NCI-H748 (cell line): ENCODE measurements around the gene TIGD7.
A peak's percentile ranks its signal among the peaks of the same experiment; 100 is the strongest.
"Not testable (repeated sequence)": the region's sequence is repeated elsewhere in the genome, so short reads cannot be mapped to it uniquely, and the experiment has no call there.

ENCODE experiments used
- DNase-seq: peaks from one replicate; lab custom pipeline; 2025; ENCODE audit not compliant: unreplicated experiment; lab: John Stamatoyannopoulos, UW

Gene TIGD7

DNA sequence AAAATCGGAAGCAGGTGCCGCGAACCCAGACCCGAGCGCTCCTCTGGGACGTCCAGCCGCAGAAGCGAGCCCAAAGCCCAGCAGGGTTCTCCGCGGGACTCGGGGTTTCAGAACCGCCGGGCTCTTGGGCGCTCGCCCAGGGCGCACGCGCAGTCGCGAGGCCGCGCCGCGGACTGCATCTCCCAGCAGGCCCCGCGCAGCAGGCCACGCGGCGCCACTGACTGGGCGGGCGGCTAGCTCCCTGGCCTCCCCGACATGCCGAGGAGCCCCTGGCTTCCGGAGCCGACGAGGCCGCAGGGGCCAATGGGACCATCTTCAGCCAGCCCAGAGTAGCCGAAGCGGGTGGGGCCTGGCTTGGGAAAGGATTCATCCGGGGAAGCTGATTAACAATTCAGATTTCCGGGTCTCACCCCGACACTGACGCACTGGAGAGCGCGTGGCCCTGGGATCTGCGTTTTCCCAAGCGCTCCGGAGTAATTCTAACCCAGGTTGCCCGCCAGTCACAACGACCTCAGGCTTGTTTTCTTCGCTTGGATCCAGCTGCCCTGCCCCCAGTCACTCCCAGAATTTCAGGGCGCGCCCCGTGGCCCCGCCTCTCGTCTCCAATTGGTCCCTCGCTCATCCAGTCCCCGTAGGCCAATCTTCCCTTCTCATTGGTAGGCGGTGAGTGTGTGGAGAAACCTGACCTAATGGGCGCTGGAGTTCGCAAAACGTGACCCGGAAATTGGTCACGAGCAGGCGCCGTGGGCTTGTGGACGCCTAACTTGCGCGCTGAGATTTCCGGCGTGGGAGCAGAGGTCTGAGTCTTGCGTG lies 22.3 kb downstream of the TIGD7 start, which contains the start of gene ZNF263:
Gene ZNF263 (plus strand): TSS at position 762 of the 813 bp plus-strand sequence. CDS start 328 bp downstream, outside the sequence.
- DNase-seq, result peak; percentile 96

DNA sequence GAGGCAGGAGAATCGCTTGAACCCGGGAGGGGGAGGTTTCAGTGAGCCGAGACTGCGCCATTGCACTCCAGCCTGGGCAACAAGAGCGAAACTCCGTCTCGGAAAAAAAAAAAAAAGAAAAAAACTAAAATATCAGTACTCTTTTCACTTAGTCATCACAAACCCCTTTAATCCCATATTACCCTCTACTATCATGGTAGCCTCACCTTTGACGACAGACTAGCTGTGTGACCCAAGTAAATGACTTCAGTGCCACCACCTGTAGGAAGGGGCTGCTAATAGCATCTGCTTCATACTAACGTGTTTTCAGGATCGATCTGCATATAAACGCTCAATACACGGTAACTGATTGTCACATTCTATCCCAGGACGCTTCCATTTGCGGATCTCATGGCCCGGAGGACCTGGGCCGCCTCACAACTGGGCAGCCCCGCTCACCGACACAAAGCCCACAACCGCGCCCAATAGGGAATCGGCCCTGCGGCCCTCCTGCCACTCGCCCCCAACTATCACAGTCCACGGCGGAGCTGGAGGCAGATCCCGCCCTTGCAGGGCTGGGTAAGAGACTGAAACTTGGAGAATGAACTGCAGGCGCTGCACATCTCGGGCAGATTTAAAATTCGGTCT lies 23.0 kb downstream of the TIGD7 start:
- DNase-seq, result peak; percentile 87

DNA sequence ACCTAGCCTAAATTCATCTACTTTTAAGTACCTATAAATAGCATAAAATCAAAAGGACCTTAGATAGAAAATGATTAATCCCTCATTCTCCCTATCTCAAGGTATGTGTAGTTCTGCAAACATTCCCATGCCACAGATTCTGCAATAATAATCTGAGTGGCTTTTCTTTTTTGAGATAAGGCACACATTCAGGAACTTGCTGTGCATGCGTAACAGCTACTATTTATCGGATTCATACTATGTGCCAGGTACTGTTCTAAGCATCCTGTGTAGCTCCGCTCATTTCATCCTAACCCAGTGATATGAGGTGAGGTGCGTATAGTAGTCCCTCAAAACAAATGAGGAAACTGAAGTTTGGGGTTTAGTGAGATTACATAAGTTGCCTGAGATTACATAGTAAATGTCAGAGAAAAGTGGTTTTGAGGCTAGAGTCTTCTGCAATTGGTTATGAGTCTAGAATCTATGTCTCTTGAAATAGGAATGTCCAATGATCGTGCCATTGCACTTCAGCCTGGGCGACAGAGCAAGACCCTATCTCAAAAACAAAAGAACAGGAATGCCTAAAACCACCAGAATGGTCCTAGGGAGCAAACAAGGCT lies 23.9 kb downstream of the TIGD7 start:
- DNase-seq, result no peak

DNA sequence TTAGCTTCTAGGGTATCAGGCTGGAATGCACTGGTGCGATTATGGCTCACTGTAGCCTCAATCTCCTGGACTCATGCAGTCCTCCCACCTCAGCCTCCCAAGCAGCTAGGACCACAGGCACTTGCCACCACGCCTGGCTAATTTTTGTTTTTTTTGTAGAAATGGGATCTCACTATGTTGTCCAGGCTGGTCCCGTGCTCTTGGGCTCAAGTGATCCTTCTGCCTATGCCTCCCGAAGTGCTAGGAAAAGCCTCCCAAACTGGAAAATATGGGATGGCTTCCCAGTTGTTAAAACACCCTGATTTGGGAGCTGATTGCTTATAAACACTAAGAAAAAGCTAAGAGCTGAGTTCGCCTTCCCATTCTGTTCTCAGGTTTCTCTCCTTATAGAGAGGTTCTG lies 28.6 kb downstream of the TIGD7 start:
- DNase-seq, result no peak

DNA sequence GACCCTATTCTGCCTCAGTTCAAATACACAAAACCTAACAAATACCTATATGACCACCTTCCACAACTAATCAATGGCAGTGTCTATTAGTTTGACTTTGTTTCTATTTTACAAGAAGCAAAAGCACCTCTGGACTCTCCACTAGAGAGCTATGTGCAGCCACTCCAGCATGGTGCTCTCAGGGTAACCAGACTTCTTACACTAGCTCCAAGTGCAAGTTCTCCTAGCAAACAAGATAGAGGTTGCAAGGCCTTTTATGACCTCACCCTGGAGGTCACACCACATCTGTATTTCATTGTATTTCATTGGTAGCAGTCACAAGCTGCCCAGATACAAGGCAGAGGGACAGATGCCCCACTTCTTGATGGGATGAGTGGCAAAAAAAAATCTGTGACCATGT lies 30.3 kb downstream of the TIGD7 start:
- no peak for DNase-seq

DNA sequence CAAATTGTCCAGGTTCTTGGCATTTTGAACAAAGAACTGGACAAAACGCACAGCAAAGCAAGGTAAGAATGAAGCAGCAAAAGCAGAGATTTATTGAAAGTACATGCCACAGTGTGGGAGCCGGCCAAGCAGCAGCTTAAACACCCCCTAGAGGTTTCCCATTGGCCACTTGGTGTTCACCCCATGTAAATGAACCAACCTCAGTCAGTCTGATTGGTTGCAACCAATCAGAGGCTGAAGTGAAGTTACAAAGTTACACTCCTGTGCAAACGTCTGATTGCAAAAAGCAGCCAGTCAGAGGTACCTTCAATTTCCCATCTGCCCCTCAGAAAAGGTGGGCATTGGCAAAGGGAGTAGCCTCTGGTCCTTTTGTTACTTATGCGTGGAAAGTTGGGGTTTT lies 30.7 kb downstream of the TIGD7 start:
- DNase-seq, result peak; percentile 53

DNA sequence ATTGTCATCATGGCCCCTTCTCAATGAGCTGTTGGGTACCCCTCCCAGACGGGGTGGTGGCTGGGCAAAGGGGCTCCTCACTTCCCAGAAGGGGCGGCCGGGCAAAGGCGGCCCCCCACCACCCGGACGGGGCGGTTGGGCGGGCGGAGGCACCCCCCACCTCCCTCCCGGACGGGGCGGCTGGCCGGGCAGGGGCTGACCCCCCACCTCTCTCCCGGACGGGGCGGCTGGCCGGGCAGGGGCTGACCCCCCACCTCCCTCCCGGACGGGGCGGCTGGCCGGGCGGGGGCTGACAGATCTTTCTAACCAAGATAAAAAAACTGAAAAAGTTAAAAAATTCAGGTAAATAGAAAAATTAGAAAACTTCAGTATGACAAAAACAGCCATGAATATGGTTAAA lies 33.9 kb downstream of the TIGD7 start:
- DNase-seq, result not testable (repeated sequence)

DNA sequence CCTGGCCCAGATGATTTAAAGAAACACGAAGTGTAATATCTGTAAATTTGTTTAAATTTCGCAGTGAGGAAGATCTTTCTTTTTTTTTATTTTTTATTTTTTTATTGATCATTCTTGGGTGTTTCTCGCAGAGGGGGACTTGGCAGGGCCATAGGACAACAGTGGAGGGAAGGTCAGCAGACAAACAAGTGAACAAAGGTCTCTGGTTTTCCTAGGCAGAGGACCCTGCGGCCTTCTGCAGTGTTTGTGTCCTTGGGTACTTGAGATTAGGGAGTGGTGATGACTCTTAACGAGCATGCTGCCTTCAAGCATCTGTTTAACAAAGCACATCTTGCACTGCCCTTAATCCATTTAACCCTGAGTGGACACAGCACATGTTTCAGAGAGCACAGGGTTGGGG lies 34.5 kb downstream of the TIGD7 start:
- DNase-seq, result not testable (repeated sequence)

DNA sequence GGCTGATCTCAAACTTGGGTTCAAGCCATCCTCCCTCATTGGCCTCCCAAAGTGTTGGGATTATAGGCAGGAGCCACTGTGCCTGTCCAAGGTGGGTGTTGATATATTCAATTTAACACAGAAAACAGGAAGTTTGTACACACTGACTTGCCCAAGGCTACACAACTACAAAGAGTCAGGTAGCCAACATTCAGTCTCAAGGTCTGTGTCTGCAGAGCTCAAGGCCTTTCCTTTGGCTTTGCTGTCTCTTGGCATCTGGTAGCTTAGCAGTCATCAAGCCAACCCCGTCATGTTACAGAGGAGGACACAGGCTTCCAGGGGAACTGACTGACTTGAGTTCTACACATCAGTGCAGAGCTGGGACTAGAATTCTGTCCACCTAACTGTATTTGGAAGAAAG lies 36.9 kb downstream of the TIGD7 start:
- no peak for DNase-seq

DNA sequence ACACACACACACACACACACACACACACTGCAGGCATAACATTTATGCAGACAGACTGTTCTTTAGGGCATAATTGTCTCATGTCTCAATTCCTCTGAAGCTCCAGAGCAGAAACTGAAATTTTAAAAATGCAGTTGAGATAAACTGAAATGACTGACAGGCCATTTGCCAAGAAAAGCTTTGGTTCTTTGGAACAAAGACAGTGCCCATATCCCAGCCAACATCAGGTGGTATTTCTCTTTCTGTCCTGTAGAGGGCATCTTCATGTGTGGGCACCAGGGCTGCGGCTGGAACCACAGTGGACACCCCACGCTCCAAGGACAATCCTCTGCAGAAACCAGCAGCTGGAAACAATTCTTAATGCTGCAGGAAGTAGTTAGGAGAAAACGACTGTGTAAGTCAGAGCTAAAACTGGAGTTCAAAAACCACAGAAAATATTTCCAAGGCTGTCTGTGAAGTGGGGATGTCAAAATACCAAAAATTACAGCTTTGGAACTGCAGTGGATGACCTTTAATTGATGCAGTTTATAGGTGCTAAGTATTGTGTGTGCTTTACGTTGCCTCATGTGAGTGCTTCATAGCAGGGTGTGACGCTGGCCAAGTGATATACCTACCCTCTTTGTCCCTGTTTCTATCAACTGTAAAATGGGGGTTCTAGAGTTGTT lies 38.2 kb downstream of the TIGD7 start:
- DNase-seq, result peak; percentile 58

DNA sequence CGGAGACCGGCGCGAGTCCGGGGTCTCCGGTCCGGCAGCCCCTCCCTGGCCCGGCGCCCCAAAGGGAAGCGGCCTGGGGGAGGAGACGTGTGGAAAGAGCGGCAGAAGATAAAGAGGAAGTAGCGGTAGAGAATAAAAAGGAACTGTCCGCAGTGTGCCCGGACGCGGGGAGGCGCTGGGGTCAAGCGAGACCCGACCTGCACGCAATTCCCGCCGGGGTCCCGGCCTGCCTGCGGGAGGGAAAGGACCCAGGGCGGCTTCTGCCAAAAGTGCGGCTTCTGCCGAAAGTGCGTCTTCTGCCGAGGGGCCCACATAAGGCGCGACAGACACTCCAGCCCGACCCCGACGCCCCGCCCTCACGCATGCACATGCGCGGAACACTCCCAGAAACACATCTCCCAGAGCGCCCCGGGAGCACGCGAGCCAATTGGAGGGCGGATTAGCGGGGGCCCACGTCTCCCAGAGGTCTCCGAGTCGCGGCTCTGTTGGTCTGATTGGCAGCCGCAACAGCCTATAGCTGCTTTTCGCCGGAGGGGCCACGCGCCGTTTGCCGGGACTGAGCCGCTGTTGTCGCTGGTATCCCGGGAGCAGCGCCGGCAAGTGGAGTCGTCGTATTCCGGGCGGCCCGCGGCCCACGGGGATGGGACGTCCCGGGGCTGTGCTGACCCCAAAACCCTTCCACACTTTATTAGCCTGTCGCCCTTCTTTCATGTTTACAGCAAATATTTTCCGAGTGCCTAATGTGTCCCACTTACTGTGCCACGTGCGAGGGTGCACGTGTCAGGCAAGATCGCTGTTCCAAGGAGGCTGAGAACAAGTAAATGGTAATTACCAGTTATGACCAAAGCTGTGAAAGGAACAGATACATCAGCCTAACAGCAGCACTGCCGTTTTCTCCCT lies 40.8 kb downstream of the TIGD7 start:
- peak; percentile 97 for DNase-seq

DNA sequence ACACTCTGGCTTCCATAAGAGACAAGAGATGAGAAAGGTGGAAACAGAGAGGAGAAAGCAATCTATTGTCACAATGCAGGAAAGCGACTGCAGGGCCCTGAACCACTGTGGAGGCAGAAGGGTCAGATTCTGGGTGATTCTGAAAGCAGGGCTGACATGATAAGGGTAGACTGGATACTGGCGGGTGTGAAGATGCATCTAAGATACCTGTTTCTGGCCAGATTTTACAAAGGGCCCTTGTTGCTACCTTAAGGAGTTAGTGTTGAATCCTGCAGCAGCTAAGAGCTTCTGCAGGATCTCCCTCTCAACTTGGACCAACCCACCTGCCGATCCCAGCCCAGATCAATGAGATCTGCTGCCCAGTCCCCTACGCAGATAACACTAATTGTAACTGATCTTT lies 42.7 kb downstream of the TIGD7 start:
- no peak for DNase-seq

DNA sequence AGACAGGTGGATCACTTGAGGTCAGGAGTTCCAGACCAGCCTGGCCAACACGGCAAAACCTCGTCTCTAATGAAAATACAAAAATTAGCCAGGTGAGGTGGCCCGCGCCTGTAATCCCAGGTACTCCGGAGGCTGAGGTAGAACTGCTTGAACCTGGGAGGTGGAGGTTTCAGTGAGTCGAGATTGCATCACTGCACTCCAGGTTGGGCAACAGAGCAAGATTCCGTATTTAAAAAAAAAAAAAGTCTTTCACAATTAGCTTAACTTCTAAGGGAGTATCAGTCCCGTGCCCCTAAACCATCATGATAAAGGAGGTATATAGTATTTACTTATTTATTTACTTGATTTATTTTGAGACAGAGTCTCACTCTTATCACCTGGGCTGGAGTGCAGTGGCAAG lies 45.4 kb downstream of the TIGD7 start:
- DNase-seq, result no peak

DNA sequence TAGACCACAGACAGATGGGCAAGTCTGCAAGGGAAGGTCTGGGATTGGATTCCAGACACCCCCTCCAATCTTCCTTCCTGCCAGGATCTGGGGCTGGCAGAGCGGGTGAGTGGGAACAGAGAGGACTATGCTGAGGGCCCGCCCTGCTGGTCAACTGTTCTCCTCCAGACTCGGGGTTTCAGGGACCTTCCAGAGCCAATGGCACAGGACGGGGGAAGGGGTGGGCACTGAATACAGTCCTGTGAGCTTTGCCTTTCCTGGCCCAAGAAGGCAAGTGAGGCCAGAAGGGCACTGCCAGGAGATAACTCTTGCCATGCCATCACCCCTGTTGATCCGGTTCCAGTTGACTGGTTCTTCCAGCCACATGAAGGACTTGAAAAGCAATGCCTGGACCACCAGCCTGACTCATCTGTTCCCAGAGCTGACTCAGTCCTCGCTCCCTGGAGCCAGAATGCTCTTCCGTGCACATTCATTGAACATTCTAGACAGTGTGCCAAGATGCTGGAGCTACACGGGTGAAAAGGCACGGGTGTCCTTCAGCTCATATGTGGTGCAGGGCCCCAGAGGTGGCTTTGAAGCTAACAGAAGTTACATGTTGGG lies 48.3 kb downstream of the TIGD7 start:
- DNase-seq, result no peak

DNA sequence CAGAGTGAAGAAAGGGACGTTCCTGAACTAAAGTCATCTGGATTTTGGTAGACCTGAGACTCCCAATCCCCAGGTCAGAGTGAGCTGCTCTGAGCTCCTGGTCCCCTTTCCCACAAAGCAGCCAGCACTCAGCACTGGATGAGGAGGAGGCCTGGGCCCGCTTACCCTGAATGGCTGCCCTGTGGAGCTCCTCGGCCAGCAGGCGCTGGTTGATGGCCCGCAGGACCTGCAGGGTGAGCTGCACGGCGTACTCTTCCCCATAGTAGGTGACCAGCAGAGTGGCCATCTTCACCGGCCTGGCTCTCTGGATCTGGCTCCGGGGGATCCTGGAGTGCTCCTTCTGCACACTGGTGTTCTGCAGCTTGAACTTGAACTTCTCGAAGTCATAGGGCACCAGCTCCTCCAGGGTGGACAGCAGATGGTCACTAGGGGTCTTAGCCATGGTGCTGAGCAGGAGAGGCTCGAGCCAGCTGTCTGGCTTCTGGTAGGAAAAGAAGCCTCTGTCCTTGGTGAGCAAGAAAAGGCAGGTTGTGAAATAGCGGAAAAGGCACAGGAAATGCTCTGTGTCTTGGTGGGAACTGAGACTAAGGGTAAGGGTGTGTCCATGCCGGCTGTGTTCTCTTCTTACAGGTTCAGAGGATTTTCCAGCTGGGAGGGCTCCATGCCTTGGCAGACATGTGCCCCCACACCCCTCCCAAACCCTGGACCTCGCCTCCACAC lies 48.9 kb downstream of the TIGD7 start, which contains the start of gene MEFV:
Gene MEFV (minus strand): TSS at position 488 of the 720 bp plus-strand sequence. CDS start 46 bp downstream, at position 442.
- no peak for DNase-seq

DNA sequence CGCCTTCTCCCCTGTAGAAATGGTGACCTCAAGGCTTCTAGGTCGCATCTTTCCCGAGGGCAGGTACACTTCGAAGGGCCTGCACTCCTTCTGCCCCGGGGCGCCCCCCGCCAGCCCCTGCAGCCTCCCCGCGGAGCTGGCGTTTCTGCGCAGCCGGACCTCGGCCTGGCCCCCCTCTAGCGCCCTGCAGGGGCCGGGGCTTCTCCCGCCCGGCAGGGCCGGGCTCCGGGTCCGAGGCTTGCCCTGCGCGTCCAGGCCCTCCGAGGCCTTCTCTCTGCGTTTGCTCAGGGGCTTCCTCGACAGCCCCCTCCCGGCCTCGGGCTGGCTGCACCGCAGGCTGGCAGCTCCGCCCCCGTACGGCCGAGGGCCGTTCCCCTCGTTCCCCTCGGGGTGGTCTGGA lies 50.9 kb downstream of the TIGD7 start:
- DNase-seq, result no peak

DNA sequence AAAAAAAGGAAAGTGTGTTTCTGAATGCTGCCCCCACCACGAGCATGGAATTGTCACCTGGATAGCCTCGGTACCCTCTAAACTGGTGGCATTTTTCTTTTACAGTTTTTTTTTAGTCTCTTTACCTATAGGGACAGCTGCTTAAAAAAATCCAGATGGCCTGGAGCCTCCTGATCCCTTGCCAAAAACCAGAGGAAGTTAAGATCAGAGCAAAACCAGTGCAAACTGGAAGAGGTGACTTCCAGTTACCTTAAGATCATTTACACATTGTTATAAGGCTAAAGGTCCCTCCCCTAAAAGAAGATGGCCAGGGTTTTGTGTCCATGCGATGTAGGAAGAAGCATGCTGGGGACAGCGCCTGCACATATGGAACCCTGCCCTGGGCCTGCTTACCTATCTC lies 52.3 kb downstream of the TIGD7 start:
- no peak for DNase-seq

DNA sequence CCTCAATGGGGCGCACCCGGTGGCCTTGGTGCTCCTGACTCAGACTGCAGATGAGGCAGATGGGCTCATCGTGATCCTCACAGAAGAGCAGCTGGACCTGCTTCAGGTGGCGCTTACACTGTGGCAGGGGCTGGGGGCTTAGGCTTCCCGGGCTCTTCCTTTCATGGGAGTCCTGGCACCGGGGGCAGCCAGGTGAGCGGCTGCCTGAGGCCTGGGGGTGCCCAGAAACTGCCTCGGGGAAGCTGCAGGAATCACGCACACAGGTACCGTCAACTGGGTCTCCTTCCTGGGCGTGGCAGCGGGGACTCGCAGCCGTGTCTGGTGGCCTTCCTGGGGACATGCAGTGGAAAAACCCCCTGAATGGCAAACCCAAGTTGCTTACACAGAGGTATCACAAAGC lies 55.8 kb downstream of the TIGD7 start:
- DNase-seq, result no peak

DNA sequence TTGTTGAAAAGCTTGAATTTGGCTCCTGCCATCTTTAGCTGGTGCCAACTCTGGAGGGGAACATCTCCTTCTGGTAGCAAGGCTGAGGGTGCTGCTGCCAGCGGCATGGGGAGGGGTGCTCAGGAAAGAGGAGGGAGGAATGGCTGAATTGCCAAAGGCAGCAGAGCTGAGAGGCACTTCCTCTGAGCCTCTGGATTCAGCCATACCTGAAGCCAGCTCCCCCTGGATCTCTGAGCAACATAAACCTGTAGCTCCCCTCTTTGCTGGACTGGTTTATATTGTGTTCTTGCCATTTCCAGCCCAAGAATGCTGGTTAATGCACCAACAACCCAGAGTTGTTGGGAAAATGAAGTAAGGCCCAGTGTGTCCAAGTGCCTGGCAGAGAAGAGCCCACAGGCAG lies 56.2 kb downstream of the TIGD7 start:
- no peak for DNase-seq
